ENCODE measurements around the gene CWF19L1. TPM values are rescaled to one million over a fixed set of nuclear protein-coding genes. Genes with fewer than 3 reads are reported as not detected.

CWF19L1 gene
- total and polyA plus RNA-seq, 2 of the 13 experiments (the other 11 are each of a cell fraction or from before 2014, with no cell fraction given) = 13.6 to 42.1 TPM

DNA sequence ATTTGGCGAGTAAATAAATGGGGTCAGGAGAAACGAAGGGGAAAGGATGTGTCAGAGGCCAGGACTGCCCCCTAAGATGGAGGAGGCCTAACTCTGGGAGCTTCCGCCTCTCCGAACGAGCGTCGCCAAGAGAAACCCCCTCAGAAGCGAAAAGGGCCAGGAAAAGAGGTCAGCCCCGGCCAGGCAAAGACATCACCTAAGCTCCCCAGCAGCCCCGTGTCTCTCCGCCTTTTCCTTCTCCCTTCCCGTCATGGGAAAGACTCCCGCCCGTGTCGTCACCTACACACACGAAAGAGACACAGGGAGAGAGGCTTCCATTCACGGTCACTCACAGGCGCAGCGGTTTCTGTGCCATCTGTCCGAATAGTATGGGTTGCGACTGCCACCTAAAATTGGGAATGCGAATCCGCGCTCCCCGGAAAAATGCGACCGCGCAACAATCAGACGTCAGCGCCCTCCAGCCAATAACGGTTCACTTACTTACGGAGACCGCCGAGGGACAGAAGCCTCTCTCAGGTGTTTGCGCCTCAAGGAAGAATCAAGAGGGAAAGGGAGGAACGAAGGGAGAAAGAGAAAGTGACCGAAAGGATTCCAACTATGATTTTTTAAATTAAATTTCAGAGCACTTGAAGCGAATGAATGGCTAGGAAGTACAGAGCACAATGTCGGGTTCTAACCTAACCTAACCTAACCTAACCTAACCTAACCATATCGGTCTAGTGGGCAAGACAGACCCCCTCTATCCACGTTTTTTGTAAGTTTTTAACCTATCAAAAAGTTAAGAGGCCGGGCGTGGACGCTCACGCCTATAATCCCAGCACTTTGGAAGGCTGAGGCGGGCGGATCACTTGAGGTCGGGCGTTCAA is at the start of gene CWF19L1 (continued):
- TF ChIP-seq, protein P1, sequence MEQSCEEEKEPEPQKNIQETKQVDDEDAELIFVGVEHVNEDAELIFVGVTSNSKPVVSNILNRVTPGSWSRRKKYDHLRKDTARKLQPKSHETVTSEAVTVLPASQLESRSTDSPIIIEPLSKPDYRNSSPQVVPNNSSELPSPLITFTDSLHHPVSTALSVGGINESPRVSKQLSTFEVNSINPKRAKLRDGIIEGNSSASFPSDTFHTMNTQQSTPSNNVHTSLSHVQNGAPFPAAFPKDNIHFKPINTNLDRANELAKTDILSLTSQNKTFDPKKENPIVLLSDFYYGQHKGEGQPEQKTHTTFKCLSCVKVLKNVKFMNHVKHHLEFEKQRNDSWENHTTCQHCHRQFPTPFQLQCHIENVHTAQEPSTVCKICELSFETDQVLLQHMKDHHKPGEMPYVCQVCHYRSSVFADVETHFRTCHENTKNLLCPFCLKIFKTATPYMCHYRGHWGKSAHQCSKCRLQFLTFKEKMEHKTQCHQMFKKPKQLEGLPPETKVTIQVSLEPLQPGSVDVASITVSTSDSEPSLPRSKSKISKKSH (CRISPR knock-in tag; IDR thresholded peaks at IDR 0.05; ENCODE audit: borderline replicate concordance) = no peak
- TF ChIP-seq, protein P2, sequence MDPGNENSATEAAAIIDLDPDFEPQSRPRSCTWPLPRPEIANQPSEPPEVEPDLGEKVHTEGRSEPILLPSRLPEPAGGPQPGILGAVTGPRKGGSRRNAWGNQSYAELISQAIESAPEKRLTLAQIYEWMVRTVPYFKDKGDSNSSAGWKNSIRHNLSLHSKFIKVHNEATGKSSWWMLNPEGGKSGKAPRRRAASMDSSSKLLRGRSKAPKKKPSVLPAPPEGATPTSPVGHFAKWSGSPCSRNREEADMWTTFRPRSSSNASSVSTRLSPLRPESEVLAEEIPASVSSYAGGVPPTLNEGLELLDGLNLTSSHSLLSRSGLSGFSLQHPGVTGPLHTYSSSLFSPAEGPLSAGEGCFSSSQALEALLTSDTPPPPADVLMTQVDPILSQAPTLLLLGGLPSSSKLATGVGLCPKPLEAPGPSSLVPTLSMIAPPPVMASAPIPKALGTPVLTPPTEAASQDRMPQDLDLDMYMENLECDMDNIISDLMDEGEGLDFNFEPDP (CRISPR knock-in tag; conservative IDR thresholded peaks at IDR 0.05) = no peak
- TF ChIP-seq, protein P3, sequence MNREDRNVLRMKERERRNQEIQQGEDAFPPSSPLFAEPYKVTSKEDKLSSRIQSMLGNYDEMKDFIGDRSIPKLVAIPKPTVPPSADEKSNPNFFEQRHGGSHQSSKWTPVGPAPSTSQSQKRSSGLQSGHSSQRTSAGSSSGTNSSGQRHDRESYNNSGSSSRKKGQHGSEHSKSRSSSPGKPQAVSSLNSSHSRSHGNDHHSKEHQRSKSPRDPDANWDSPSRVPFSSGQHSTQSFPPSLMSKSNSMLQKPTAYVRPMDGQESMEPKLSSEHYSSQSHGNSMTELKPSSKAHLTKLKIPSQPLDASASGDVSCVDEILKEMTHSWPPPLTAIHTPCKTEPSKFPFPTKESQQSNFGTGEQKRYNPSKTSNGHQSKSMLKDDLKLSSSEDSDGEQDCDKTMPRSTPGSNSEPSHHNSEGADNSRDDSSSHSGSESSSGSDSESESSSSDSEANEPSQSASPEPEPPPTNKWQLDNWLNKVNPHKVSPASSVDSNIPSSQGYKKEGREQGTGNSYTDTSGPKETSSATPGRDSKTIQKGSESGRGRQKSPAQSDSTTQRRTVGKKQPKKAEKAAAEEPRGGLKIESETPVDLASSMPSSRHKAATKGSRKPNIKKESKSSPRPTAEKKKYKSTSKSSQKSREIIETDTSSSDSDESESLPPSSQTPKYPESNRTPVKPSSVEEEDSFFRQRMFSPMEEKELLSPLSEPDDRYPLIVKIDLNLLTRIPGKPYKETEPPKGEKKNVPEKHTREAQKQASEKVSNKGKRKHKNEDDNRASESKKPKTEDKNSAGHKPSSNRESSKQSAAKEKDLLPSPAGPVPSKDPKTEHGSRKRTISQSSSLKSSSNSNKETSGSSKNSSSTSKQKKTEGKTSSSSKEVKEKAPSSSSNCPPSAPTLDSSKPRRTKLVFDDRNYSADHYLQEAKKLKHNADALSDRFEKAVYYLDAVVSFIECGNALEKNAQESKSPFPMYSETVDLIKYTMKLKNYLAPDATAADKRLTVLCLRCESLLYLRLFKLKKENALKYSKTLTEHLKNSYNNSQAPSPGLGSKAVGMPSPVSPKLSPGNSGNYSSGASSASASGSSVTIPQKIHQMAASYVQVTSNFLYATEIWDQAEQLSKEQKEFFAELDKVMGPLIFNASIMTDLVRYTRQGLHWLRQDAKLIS (CRISPR knock-in tag; IDR thresholded peaks at IDR 0.05) = no peak
- TF ChIP-seq HOXA7 (CRISPR knock-in tag; IDR thresholded peaks at IDR 0.05) = no peak
- TF ChIP-seq, protein P4, sequence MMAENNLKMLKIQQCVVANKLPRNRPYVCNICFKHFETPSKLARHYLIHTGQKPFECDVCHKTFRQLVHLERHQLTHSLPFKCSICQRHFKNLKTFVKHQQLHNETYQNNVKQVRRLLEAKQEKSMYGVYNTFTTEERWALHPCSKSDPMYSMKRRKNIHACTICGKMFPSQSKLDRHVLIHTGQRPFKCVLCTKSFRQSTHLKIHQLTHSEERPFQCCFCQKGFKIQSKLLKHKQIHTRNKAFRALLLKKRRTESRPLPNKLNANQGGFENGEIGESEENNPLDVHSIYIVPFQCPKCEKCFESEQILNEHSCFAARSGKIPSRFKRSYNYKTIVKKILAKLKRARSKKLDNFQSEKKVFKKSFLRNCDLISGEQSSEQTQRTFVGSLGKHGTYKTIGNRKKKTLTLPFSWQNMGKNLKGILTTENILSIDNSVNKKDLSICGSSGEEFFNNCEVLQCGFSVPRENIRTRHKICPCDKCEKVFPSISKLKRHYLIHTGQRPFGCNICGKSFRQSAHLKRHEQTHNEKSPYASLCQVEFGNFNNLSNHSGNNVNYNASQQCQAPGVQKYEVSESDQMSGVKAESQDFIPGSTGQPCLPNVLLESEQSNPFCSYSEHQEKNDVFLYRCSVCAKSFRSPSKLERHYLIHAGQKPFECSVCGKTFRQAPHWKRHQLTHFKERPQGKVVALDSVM (CRISPR knock-in tag; IDR thresholded peaks at IDR 0.05) = 0 out of 2 replicates have a peak, but pooled peaks have one; percentile 40
- peak; percentile 76; the same call in 1 of the 2 replicates for TF ChIP-seq ZNF670 (CRISPR knock-in tag; IDR thresholded peaks at IDR 0.05; ENCODE audit: borderline replicate concordance)
- TF ChIP-seq MTF1 (CRISPR knock-in tag; IDR thresholded peaks at IDR 0.05) = no peak
- TF ChIP-seq U2AF2 (IDR thresholded peaks at IDR 0.05; ENCODE audit: low read depth, low read length) = 0 out of 2 replicates have a peak, but pooled peaks have one; percentile 64
- TF ChIP-seq ZMYM4 (CRISPR knock-in tag; IDR thresholded peaks at IDR 0.05) = peak; percentile 94
- TF ChIP-seq KMT2A (CRISPR knock-in tag; IDR thresholded peaks at IDR 0.05) = peak; percentile 95
- TF ChIP-seq NFE2 (CRISPR knock-in tag; IDR thresholded peaks at IDR 0.05) = no peak
- TF ChIP-seq, protein P5, sequence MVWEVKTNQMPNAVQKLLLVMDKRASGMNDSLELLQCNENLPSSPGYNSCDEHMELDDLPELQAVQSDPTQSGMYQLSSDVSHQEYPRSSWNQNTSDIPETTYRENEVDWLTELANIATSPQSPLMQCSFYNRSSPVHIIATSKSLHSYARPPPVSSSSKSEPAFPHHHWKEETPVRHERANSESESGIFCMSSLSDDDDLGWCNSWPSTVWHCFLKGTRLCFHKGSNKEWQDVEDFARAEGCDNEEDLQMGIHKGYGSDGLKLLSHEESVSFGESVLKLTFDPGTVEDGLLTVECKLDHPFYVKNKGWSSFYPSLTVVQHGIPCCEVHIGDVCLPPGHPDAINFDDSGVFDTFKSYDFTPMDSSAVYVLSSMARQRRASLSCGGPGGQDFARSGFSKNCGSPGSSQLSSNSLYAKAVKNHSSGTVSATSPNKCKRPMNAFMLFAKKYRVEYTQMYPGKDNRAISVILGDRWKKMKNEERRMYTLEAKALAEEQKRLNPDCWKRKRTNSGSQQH (CRISPR knock-in tag; IDR thresholded peaks at IDR 0.05; ENCODE audit: low read depth) = 0 out of 2 replicates have a peak, but pooled peaks have one; percentile 58
- no peak for TF ChIP-seq MED8 (CRISPR knock-in tag; IDR thresholded peaks at IDR 0.05; ENCODE audit: insufficient replicate concordance)
- TF ChIP-seq, protein P6, sequence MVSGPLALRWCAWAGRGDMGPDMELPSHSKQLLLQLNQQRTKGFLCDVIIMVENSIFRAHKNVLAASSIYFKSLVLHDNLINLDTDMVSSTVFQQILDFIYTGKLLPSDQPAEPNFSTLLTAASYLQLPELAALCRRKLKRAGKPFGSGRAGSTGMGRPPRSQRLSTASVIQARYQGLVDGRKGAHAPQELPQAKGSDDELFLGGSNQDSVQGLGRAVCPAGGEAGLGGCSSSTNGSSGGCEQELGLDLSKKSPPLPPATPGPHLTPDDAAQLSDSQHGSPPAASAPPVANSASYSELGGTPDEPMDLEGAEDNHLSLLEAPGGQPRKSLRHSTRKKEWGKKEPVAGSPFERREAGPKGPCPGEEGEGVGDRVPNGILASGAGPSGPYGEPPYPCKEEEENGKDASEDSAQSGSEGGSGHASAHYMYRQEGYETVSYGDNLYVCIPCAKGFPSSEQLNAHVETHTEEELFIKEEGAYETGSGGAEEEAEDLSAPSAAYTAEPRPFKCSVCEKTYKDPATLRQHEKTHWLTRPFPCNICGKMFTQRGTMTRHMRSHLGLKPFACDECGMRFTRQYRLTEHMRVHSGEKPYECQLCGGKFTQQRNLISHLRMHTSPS (CRISPR knock-in tag; IDR thresholded peaks at IDR 0.05; ENCODE audit: low read depth) = no peak

All from HepG2 (cell line).